Mucosa of rectum (tissue), 2 donors: ENCODE results near the gene SETBP1.

Experiments used
- H3K27ac ChIP-seq, 2 donors: one replicate each; pipeline ENCODE4 v1.7.0; 2013; ENCODE audit warnings: inconsistent platforms in 2 of 2, low read depth in 2 of 2, low read length in 2 of 2
- H3K27me3 ChIP-seq, 2 donors: one replicate each; pipeline ENCODE4 v1.7.0; 2013; ENCODE audit warnings: low read length in 2 of 2; ENCODE audit not compliant: control insufficient read depth in 2 of 2, insufficient read depth in 2 of 2
- H3K36me3 ChIP-seq, 2 donors: one replicate each; pipeline ENCODE4 v1.7.0; 2013; ENCODE audit warnings: low read length in 2 of 2; ENCODE audit not compliant: control insufficient read depth in 2 of 2, insufficient read depth in 2 of 2
- H3K4me1 ChIP-seq, 2 donors: one replicate each; pipeline ENCODE4 v1.7.0; 2013; ENCODE audit warnings: low read length in 2 of 2, mild to moderate bottlenecking in 1 of 2; ENCODE audit not compliant: control insufficient read depth in 2 of 2, insufficient read depth in 2 of 2
- H3K4me3 ChIP-seq, 2 donors: one replicate each; pipeline ENCODE4 v1.7.0; 2013; ENCODE audit warnings: low read length in 2 of 2
- H3K9ac ChIP-seq, 2 donors: one replicate each; pipeline ENCODE4 v1.7.0; 2013; ENCODE audit warnings: low read length in 2 of 2, low read depth in 1 of 2, mild to moderate bottlenecking in 1 of 2
- H3K9me3 ChIP-seq, 2 donors: one replicate each; pipeline ENCODE4 v1.7.0; 2013; ENCODE audit warnings: low read length in 2 of 2; ENCODE audit not compliant: control insufficient read depth in 2 of 2
- donor health status: healthy.
- donor health status: Normal muscosa, but diverticular disease.

The SETBP1 gene

DNA sequence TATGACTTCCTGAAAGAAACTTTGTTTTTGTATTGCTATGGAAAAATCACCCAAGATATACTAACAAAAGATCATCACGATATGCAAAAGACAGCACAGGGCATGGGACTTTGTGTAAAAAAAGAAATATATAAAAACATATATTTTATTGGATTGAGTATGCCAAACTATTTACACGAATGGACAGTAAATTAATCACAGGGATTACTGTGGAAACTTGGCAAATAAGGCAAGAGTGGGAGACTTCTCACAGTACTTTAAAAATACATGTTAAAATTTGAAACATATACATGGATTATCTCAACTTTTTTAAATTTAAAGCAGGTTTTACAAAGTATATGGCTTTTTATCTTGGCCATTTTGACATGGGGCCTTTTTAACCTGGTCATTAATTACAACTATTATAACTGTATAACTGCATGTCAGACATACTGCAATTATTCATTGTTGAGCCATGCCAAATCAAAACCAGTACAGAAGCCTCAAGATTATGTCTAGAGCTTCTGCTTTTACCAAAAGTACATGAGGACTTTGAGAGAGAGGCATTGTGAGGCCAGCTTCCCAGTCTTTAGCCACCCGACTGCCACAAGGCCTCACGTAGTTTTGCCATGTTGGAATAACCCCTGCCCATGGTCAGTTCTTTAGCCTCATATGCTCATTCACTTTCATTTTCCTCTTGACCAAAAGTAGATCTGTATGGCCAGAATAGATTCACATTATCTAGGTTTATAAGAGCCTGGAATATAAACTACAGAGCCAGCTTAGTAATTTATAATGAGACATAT lies 419.8 kb downstream of the SETBP1 start:
- Histone ChIP-seq H3K27ac (no peak overlapping the region), H3K9ac (no peak overlapping the region), H3K4me1 (peaks cover 0 to 4% of the 10 kb centered on the region in 2 donors), H3K4me3 (no peak overlapping the region), H3K9me3 (no peaks in the 10 kb centered on the region), H3K27me3 (no peaks in the 10 kb centered on the region), H3K36me3 (no peaks in the 10 kb centered on the region)

DNA sequence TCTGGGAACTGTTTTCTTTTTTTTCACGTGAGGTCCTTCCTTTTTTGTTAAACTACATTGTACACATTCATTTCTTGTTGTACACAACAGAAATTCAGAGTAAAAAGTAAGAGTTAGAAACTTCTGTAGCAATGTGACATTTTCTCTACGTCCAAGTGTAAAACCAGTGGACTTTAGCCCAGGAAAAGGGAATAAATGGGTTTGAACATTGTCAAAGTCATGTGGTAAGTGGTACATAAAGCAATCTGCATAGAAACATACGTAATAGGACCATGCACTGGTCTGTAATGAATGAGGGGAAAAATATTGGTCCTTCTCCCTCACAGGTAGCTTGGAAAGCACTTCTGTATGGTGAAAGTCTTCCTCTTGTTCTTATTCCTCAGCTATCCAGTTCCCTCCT lies 421.4 kb downstream of the SETBP1 start:
- no peaks in the 10 kb centered on the region for H3K9me3 ChIP-seq
- no peak overlapping the region for H3K27ac ChIP-seq
- no peaks in the 10 kb centered on the region for H3K36me3 ChIP-seq
- H3K27me3 ChIP-seq, result no peaks in the 10 kb centered on the region
- H3K9ac ChIP-seq, result no peak overlapping the region
- H3K4me1 ChIP-seq, result peaks cover 3 to 8% of the 10 kb centered on the region in 2 donors
- no peak overlapping the region for H3K4me3 ChIP-seq

DNA sequence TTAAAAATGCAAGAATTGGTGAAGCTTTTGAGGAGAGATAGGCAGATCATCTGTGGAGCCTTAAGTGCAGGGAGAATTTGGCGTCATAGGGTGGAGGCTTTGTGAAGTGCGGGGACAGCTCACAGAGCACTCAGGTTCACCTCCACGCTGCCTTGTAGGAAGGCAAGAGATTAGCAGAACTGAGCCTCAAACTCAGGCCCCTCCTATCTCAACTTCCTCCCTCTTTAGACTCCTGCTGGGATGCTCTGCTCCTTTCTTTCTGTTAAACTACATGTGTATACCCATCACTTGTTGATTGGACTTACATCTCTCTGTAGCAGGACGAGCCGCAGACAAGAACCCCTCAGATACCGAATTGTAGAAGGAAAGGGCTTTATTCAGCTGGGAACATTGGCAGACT lies 422.2 kb downstream of the SETBP1 start:
- Histone ChIP-seq H3K27me3 (no peaks in the 10 kb centered on the region), H3K9ac (no peak overlapping the region), H3K4me1 (peaks cover 3 to 8% of the 10 kb centered on the region in 2 donors), H3K36me3 (no peaks in the 10 kb centered on the region), H3K4me3 (no peak overlapping the region), H3K9me3 (no peaks in the 10 kb centered on the region), H3K27ac (peak overlapping the region; percentile 40 to 61)

DNA sequence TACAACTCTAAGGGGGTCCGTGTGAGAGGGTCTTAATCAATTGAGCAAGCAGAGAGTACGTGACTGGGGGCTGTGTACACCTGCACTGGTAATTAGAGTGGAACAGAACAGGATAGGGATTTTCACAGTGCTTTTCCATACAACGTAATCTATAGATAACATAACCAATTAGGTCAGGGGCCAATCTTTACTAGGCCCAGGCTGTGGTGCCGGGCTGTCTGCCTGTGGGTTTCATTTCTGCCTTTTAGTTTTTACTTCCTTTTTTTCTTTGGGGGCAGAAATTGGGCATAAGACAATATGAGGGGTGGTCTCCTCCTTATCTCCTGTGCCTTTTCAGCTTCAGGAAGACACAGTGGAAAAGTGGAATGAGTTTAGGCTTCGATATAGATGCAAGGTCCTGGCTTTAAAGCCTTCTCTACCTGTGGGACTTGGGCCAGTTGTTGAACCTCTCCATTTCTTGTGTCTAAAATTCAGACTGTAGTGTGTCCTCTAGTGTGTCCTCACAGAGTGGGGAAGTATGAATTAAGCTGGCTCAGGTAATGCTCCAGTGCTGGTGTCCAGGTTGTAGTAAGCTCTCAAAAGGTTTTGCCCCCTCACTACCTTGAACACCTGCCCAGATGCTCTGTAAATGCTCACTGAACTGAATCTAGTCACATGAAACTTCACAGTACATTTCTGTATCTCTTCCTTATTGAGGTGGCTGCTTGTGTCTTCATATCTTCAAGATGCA lies 422.8 kb downstream of the SETBP1 start:
- H3K27ac ChIP-seq, result peak overlapping the region; percentile 40 to 61
- no peaks in the 10 kb centered on the region for H3K27me3 ChIP-seq
- H3K4me3 ChIP-seq, result no peak overlapping the region
- H3K9ac ChIP-seq, result no peak overlapping the region
- H3K9me3 ChIP-seq, result no peaks in the 10 kb centered on the region
- H3K4me1 ChIP-seq, result peaks cover 3 to 8% of the 10 kb centered on the region in 2 donors
- H3K36me3 ChIP-seq, result no peaks in the 10 kb centered on the region

DNA sequence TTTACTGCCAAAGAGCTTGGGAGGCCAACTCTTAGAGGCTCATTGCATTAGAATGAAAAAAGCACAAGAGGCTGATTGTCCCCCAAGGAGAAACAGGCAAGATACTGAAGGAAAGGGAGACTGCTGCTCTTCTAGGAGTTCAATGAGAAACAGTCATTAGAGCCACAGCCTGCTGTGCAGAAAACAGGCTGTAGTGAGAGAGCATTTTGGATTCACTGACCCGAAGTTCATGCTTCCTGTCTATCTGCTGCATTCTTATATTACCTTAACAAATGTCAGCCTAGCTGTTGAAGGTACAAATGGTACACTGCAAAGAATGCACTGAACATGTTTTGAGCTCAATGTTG lies 423.3 kb downstream of the SETBP1 start:
- H3K27ac ChIP-seq, result peak overlapping the region; percentile 20 to 45
- no peaks in the 10 kb centered on the region for H3K9me3 ChIP-seq
- no peak overlapping the region for H3K4me3 ChIP-seq
- no peaks in the 10 kb centered on the region for H3K27me3 ChIP-seq
- no peak overlapping the region for H3K9ac ChIP-seq
- peaks cover 3 to 8% of the 10 kb centered on the region in 2 donors for H3K4me1 ChIP-seq
- H3K36me3 ChIP-seq, result no peaks in the 10 kb centered on the region

DNA sequence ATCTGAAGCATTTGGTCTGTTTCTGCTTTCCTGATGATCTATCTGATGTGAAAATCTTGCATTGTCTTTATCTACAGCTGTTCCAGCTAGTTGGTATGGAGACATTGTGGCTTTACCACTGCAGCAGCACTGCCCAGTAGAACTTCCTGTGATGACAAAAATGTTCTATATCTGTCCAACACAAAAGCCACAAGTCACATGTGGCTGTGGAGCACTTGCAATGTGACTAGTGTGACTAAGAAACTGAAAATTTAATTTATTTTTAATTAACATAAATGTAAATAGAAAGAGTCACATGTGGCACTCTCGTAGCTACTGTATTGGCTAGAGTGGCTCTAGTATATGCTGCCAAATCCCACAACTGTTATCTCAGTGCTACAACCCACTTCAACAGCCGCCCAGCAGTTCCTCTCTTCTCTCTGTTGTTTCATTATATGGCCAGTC lies 425.7 kb downstream of the SETBP1 start:
- no peaks in the 10 kb centered on the region for H3K9me3 ChIP-seq
- no peak overlapping the region for H3K4me3 ChIP-seq
- H3K36me3 ChIP-seq, result no peaks in the 10 kb centered on the region
- peaks cover 3 to 8% of the 10 kb centered on the region in 2 donors for H3K4me1 ChIP-seq
- peak overlapping the region; percentile 7 to 45 for H3K27ac ChIP-seq
- no peaks in the 10 kb centered on the region for H3K27me3 ChIP-seq
- H3K9ac ChIP-seq, result no peak overlapping the region

DNA sequence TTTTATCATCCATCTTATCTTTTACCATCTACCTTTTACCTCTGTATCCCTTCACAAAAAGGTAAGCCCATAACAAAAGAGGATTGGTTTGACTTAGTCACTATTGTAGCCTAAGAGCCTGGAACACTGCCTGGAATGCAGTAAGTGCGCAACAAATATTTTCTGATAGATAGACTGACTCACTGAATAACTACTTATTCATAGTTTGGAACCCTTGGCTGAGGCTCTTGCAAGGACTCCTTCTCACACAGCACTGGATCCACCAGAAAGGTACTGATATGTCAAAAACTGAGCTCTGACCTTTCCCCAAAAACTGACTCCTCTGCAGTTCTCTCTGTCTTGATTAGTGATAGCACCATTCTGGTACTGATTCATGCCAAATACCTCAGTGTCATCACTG lies 426.7 kb downstream of the SETBP1 start:
- Histone ChIP-seq H3K27ac (no peak overlapping the region), H3K4me3 (no peak overlapping the region), H3K27me3 (no peaks in the 10 kb centered on the region), H3K9me3 (no peaks in the 10 kb centered on the region), H3K36me3 (no peaks in the 10 kb centered on the region), H3K4me1 (peaks cover 3 to 8% of the 10 kb centered on the region in 2 donors), H3K9ac (no peak overlapping the region)

DNA sequence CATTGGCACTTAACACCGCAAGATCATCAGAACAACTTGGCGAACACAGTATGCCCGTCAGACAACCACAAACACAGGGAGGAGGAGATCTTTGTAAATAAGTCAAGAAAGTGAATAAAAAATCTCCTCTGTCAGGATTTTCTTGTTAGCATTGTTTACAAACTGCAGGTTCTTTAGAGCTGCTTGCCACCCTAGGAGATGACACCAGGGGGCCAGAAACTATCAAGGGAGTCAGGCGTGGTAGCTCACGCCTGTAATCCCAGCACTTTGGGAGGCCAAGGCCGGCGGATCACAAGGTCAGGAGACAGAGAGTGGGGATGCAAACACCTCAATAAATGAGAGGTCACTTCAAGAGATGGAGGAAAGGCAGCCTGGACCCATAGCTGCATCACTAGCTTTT lies 428.1 kb downstream of the SETBP1 start:
- H3K36me3 ChIP-seq, result no peaks in the 10 kb centered on the region
- H3K9ac ChIP-seq, result peak overlapping the region in 1 of 2 donors; percentile 11
- H3K4me1 ChIP-seq, result peaks cover 3 to 8% of the 10 kb centered on the region in 2 donors
- H3K9me3 ChIP-seq, result no peaks in the 10 kb centered on the region
- no peaks in the 10 kb centered on the region for H3K27me3 ChIP-seq
- H3K4me3 ChIP-seq, result no peak overlapping the region
- no peak overlapping the region for H3K27ac ChIP-seq

DNA sequence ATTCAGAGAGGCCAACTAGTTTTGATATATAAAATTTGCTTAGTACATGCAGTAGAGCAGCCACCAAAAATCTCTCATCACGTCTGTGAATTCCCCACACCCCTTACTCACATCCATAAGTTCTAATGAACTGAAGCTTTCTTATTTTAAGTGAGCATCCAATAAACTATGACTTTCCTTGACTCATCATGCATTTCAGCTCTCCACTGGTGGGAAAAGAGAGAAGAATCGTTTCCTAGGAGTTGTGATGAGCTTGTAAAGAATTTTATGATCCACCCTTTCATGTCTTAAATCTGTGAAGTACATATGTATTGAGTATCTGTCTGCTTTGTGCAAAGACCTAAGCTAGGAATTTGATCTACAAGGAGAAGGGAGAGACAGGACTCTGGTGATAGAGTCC lies 428.6 kb downstream of the SETBP1 start:
- Histone ChIP-seq H3K36me3 (no peaks in the 10 kb centered on the region), H3K9me3 (no peaks in the 10 kb centered on the region), H3K27me3 (no peaks in the 10 kb centered on the region), H3K4me1 (peaks cover 3 to 8% of the 10 kb centered on the region in 2 donors), H3K27ac (no peak overlapping the region), H3K9ac (no peak overlapping the region), H3K4me3 (no peak overlapping the region)

DNA sequence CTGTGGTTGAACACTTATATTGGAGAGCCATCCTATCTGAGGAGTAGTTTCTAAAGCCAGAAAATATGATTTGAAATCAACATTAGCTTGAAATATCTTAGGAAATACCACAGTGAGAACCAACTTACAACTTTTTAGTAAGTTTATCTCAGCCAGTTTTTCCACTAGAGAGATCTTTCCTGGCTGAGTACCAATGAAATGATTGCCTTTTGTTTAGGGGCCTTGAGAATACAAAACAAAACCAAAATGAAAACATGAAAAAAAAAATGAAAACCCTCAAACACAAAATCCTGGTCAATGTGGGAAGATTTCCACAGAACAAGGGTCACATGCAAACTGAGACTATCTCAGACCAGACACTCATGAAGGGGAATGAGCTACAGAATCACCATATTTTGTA lies 429.0 kb downstream of the SETBP1 start:
- Histone ChIP-seq H3K27me3 (no peaks in the 10 kb centered on the region), H3K36me3 (no peaks in the 10 kb centered on the region), H3K27ac (peak overlapping the region in 1 of 2 donors; percentile 42), H3K9me3 (no peaks in the 10 kb centered on the region), H3K4me1 (peaks cover 3 to 5% of the 10 kb centered on the region in 2 donors), H3K9ac (no peak overlapping the region), H3K4me3 (no peak overlapping the region)
